Placental epithelial cell (primary cell): ENCODE measurements around the gene COPS6. TPM values are rescaled to one million over a fixed set of nuclear protein-coding genes. Genes with fewer than 3 reads are reported as not detected.

Source experiments
- small RNA-seq: library from RNA; depleted of rRNA; stranded (forward); fragments of <200 nt; gene quantifications from one replicate; pipeline ENCODE3, GENCODE V24; 2012
- total RNA-seq: library from RNA; depleted of rRNA; stranded (reverse); fragments of >200 nt; gene quantifications from 2 replicates; pipeline ENCODE4 v1.2.3, GENCODE V29; 2012

Gene COPS6
- total RNA-seq = 40.0 and 54.4 TPM in 2 replicates

DNA sequence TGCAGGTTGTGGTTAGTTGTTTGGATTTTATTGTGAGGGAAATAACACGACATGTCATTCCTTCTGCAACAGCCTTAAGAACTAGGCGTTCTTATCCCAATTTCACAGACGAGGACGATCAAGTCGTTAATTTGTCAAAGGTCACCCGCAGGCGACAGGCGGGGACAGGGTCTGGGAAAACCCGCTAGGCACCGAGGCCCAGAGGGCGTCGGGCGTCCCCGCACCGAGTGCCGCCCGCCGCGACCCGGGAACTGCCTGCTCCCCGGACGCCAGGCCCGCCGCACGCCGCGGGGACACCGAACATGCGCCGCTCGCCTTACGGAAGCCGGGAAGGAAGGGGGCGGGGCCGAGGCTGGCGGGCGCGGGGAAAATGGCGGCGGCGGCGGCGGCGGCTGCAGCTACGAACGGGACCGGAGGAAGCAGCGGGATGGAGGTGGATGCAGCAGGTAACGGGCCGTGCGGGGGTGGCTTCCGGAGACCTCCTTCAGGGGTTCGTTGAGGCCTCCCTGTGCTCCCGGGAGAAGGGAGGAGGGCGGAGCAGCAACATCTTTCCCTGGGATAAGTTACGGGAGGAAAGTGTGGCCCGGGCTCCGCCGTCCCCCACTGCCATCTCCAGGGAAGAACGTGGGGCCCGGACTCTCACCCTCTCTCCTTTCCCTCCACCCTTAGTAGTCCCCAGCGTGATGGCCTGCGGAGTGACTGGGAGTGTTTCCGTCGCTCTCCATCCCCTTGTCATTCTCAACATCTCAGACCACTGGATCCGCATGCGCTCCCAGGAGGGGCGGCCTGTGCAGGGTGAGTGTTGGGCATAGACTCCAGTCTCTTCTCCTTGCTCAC, at the start of gene COPS6:
TSS of gene COPS6 (plus strand) at position 349 of the 837 bp plus-strand sequence. CDS start at position 371, 22 bp downstream.

DNA sequence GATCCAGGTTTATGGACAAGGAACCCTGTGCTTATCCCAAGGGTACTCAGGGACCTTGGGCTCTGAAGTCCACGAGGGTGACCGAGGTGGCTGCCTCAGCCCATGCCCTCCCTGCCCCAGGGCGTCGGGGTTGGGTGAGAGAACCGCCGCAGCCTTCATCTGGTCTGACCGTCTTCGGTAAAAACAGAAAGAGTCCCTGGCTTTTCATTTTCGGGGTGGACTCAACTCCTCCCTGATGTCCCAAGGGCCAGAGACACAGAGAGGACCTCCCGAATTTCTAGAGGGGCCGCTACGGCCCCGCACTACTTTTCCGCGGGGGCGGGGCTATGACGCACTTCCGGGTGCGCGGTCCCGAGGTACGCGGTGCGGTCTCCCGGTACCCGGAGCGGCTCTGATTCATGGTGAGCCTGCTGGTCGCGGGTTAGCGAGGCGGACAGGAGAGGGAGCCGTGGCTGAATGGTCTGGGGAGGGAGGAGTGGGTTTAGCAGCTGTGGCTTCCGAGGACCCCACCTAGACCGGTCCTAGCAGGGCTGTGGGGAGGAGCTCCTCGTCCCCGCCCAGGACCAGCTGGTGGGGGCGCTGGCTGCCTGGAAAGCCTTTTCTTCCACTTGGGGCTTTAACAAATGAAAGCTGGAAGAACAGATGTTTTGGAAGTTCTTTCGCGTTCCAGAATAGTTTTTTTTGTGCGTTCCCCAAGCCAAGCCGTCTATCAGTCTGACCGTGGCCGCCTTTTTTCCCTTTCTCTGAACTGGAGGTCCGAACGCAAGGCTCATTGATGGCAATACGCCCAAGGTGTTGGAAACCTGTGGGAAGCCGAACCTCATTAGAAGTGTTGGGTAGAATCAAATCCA, 39.1 kb upstream of the COPS6 start, which contains the start of gene ZSCAN21:
TSS of gene ZSCAN21 (plus strand) at position 334 of the 851 bp plus-strand sequence. CDS start 7,233 bp downstream, outside the sequence.

DNA sequence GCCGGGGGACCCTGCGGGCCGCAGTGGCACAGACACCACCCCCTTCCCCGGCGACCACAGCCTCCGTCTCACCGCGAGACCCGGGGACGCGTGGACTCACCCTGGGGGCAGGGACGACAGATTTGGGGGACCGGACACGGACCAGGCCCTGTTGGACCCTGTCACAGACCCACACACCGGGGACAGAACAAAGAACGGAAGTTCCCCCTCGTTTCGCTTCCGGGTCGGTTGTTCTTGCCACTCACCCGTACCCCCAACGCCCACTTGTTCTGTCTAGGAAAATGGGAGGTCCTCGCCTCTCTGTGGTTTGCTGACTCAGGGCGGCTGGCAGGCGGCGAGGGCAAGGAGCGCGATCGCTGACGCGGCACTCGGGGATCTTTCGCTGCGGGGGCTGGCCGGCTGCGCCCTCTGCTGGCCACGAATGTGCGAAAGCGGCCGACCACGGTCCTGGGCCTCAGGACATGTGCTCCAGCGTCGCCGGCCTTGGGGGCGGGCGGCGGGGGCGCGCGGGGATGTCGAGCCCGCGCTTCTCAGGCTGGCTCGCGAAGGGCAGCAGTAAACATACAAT, 7.2 kb upstream of the COPS6 start, which contains the start of gene ZNF3:
TSS of gene ZNF3 (minus strand) at position 189 of the 568 bp plus-strand sequence. CDS start 4,366 bp downstream, outside the sequence.

DNA sequence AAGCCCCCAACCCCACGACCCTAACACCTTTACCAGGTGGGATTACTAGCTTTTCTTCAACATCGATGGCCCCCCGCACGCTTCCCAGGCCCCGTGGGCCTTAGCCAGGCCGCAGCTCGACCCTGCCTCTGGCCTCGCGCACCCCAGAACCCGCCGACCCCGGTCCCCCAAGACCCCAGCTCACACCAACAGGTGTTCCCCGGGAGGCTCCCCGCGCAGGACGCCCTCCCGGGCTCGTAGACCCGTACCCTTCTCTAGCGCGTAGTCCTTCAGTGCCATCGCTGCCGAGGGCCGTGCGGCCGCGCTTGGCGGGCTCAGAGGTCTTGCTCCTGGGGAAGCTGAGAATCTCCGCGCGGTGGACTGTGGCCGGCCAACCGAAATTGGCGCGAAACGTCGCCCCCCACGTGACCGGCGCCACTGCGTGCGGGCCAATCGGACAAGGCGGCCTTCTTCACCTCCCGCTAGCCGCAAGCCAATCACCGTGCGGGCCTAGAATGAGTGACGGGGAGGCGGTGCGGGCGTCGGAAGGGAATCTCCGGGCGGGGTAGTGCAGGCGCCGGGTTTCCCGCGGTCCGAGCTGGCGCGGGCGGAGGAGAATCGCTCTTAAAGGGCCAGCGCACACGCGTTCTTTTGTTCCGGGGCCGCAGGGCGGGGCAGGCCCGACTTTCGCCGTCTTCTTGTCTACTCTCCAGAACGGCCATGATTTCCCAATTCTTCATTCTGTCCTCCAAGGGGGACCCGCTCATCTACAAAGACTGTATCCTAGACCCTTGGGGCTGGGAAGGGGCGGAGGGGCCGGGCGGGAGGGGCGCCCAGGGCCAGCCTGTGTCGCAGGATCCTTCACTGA, 12.5 kb downstream of the COPS6 start, which contains the start of the genes AP4M1 and MCM7:
TSS of gene AP4M1 (plus strand) at position 628 of the 847 bp plus-strand sequence. CDS start at position 700, 72 bp downstream.
TSS of gene MCM7 (minus strand) at position 382 of the 847 bp plus-strand sequence. CDS start at position 279, 103 bp downstream.

DNA sequence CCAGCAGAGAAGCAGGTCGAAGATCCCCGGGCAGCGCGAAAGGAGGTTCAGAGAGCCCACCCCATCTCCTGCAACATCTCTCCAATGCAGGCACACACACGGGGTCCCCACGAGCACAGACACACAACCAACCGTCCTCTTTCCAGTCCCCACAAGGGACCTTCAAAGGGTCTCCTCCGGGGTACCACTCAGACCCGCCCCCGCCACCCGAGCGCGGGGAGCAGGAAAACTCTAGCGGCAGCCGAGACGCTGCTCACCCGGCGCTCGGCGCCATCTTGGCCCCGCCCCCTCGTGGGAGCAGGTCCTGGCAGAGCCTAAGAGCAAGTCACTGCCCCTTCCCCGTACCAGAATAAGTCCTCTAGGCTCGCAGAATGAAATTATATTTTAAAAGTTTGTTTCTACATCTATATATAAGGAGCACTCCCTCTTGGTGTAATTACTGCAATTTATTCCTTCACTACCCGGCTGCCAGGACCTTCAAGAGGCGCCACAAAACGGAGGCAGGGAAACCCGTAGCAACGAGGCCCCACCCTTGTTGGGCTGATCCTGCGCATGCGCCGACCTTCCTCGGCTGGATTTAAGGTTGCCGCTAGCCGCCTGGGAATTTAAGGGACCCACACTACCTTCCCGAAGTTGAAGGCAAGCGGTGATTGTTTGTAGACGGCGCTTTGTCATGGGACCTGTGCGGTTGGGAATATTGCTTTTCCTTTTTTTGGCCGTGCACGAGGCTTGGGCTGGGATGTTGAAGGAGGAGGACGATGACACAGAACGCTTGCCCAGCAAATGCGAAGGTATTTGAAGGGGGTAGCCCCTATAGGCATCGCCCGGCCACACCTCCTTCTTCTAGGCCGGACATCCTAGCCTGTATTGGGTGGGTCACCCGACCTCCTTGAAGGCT, 30.6 kb downstream of the COPS6 start, which contains the start of the genes CNPY4 and TAF6:
TSS of gene CNPY4 (plus strand) at position 563 of the 898 bp plus-strand sequence. CDS start at position 674, 111 bp downstream.
TSS of gene TAF6 (minus strand) at position 287 of the 898 bp plus-strand sequence. CDS start 5,149 bp downstream, outside the sequence.

DNA sequence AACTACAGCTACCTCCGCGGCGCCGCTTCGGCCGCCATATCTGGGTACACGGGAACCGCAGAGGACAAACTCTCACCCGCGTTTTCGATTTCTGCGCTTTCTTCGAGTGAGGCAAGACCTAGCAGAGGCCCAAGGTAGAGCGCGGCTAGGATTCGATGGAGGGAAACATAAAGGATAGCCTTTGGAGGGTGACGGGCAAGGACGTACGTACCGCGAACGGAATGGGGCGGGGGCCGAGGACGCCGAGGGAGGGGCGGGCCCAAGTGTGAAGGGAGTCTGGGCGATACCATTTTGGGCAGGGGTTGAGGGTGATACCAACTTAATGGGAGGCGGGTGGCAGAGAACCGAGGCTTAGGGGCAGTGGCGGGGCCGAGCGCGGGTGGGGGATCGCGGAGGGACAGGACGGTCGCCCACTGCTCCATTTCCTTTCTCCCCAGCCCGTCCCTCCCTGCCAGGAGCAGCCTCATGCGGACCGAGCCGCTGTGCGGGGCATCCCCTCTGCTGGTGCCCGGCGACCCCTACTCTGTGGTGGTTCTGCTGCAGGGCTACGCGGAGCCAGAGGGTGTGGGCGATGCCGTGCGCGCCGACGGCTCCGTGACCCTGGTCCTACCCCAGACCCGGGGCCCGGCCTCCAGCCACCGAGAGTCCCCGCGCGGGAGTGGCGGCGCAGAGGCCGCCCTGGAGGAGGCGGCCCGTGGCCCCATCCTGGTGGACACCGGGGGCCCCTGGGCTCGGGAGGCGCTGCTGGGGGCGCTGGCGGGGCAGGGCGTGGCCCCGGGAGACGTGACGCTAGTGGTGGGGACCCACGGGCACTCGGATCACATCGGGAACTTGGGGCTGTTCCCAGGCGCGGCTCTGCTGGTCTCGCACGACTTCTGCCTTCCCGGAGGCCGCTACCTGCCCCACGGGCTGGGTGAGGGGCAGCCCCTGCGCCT, 38.4 kb downstream of the COPS6 start, which contains the start of gene MBLAC1:
TSS of gene MBLAC1 (plus strand) at position 37 of the 935 bp plus-strand sequence. CDS start at position 466, 429 bp downstream.

Small RNA genes within 50 kb of the gene (small RNA-seq; reads per million reads assigned to genes)
- gene MIR106B (5,082 reads per million, percentile 100 among the genes with 10 or more reads in this experiment), gene MIR25 (876 reads per million, percentile 99 among the genes with 10 or more reads in this experiment), gene MIR93 (4,707 reads per million, percentile 100 among the genes with 10 or more reads in this experiment)

Other genes with a start within 250 kb of the COPS6 start
- gene OR2AE1, start 211.9 kb upstream of the COPS6 start, total RNA-seq = under 0.01 and 0.54 TPM in 2 replicates
- 27.3 and 45.9 TPM in 2 replicates for gene TRIM4, start 169.4 kb upstream of the COPS6 start, total RNA-seq
- gene GJC3, start 159.3 kb upstream of the COPS6 start, total RNA-seq = under 0.01 TPM in 1 of 2 replicates, not detected in the other
- gene AZGP1, start 112.9 kb upstream of the COPS6 start, total RNA-seq = not detected in 2 replicates
- gene ZKSCAN1, start 73.4 kb upstream of the COPS6 start, total RNA-seq = 43.4 and 54.6 TPM in 2 replicates
- gene ZSCAN21, start 39.2 kb upstream of the COPS6 start, total RNA-seq = 8.0 and 8.6 TPM in 2 replicates
- gene ZNF3, start 7.2 kb upstream of the COPS6 start, total RNA-seq = 29.6 and 48.3 TPM in 2 replicates
- 47.9 and 52.2 TPM in 2 replicates for gene MCM7, start 12.4 kb downstream of the COPS6 start, total RNA-seq
- 16.2 and 19.2 TPM in 2 replicates for gene AP4M1, start 12.7 kb downstream of the COPS6 start, total RNA-seq
- 24.7 and 45.3 TPM in 2 replicates for gene TAF6, start 30.4 kb downstream of the COPS6 start, total RNA-seq
- 20.0 and 36.5 TPM in 2 replicates for gene CNPY4, start 30.7 kb downstream of the COPS6 start, total RNA-seq
- 0.87 and 2.0 TPM in 2 replicates for gene MBLAC1, start 38.0 kb downstream of the COPS6 start, total RNA-seq
- 70.5 and 91.9 TPM in 2 replicates for gene LAMTOR4, start 59.9 kb downstream of the COPS6 start, total RNA-seq
- gene TRAPPC14, start 69.8 kb downstream of the COPS6 start, total RNA-seq = 11.0 and 14.0 TPM in 2 replicates
- 1.2 and 2.6 TPM in 2 replicates for gene GAL3ST4, start 79.6 kb downstream of the COPS6 start, total RNA-seq
- gene GPC2, start 88.4 kb downstream of the COPS6 start, total RNA-seq = 2.7 and 3.1 TPM in 2 replicates
- 1.2 and 2.1 TPM in 2 replicates for gene STAG3, start 88.9 kb downstream of the COPS6 start, total RNA-seq
- not detected in 2 replicates for gene PVRIG, start 131.0 kb downstream of the COPS6 start, total RNA-seq
- not detected in 2 replicates for gene SPDYE3, start 218.7 kb downstream of the COPS6 start, total RNA-seq